ENCODE measurements around the gene PLSCR5.

DNA sequence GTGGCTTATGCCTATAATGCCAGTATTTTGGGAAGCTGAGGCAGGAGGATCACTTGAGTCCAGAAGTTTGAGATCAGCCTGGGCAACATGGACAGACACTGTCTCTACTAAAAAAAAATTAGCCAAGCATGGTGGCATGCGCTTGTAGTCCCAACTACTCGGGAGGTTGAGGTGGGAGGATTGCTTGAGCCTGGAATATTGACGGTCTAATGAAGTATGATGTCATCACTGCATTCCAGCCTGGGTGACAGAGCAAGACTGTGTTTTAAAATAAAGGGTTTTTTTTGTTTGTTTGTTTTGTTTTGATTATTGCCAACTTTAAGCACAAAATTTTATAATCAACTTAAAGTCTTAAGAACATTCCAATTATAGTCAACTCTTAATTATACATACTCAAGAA is 67.5 kb downstream of the PLSCR5 start:
- TF ChIP-seq REST (IDR thresholded peaks at IDR 0.05; ENCODE audit: unreplicated experiment) (no peak), ZNF331 (CRISPR knock-in tag; IDR thresholded peaks at IDR 0.05; ENCODE audit: low read depth) (no peak), POLR2AphosphoS5 (IDR thresholded peaks at IDR 0.05; ENCODE audit: low read depth) (no peak), CTCF (conservative IDR thresholded peaks at IDR 0.05; ENCODE audit: low read depth in 2 of 2) (no peak), EZH2phosphoT487 (IDR thresholded peaks at IDR 0.05; ENCODE audit: unreplicated experiment) (no peak), EZH2 (IDR thresholded peaks at IDR 0.05; ENCODE audit: low read depth, unreplicated experiment) (no peak), JUNB (IDR thresholded peaks at IDR 0.05; ENCODE audit: unreplicated experiment) (no peak), STAT1 (IDR thresholded peaks at IDR 0.05; ENCODE audit: unreplicated experiment) (no peak), ZNF114 (CRISPR knock-in tag; IDR thresholded peaks at IDR 0.05) (no peak), CREB1 (CRISPR knock-in tag; IDR thresholded peaks at IDR 0.05; ENCODE audit: low read depth) (no peak)

Data from GM23338 (cell line).